IMR-90 (cell line): ENCODE measurements around the gene IRAK3.

ENCODE experiments used
- CEBPB ChIP-seq: IDR thresholded peaks from 2 replicates; pipeline ENCODE4 v1.6.1; 2012; ENCODE audit warnings: low read depth, low read length, improper control_type of control experiment
- CHD1 ChIP-seq: IDR thresholded peaks from 2 replicates; pipeline ENCODE4 v1.6.1; 2012; ENCODE audit warnings: low read depth, low read length, improper control_type of control experiment
- CTCF ChIP-seq: conservative IDR thresholded peaks from 2 replicates; pipeline ENCODE4 v1.5.1; 2012; ENCODE audit warnings: mild to moderate bottlenecking, low read depth, low read length, improper control_type of control experiment
- ELK1 ChIP-seq: fragments of 150-350 bp; IDR thresholded peaks from 2 replicates; pipeline ENCODE4 v1.6.1; 2016; ENCODE audit warnings: low read depth, mild to moderate bottlenecking, low read length, moderate library complexity, borderline replicate concordance
- FOS ChIP-seq: fragments of 150-350 bp; IDR thresholded peaks from 2 replicates; pipeline ENCODE4 v1.6.1; 2016; ENCODE audit warnings: low read depth, low read length
- MAFK ChIP-seq: IDR thresholded peaks from 2 replicates; pipeline ENCODE4 v1.6.1; 2012; ENCODE audit warnings: low read depth, low read length, improper control_type of control experiment
- MAZ ChIP-seq: IDR thresholded peaks from 2 replicates; pipeline ENCODE4 v1.6.1; 2012; ENCODE audit warnings: low read depth, mild to moderate bottlenecking, low read length, improper control_type of control experiment, moderate library complexity, borderline replicate concordance
- MXI1 ChIP-seq: IDR thresholded peaks from 2 replicates; pipeline ENCODE4 v1.6.1; 2012; ENCODE audit warnings: low read depth, mild to moderate bottlenecking, low read length, moderate library complexity, borderline replicate concordance
- POLR2A ChIP-seq: IDR thresholded peaks from 2 replicates; pipeline ENCODE4 v1.6.1; 2012; ENCODE audit warnings: mild to moderate bottlenecking, low read depth, low read length
- RAD21 ChIP-seq: IDR thresholded peaks from 2 replicates; pipeline ENCODE4 v1.6.1; 2012; ENCODE audit warnings: low read length, improper control_type of control experiment
- RCOR1 ChIP-seq: IDR thresholded peaks from 2 replicates; pipeline ENCODE4 v1.6.1; 2012; ENCODE audit warnings: mild to moderate bottlenecking, low read length, improper control_type of control experiment; ENCODE audit not compliant: insufficient replicate concordance
- USF2 ChIP-seq: fragments of 150-350 bp; IDR thresholded peaks from 2 replicates; pipeline ENCODE4 v1.6.1; 2017; ENCODE audit warnings: mild to moderate bottlenecking, antibody characterized with exemption, low read length, low read depth

DNA sequence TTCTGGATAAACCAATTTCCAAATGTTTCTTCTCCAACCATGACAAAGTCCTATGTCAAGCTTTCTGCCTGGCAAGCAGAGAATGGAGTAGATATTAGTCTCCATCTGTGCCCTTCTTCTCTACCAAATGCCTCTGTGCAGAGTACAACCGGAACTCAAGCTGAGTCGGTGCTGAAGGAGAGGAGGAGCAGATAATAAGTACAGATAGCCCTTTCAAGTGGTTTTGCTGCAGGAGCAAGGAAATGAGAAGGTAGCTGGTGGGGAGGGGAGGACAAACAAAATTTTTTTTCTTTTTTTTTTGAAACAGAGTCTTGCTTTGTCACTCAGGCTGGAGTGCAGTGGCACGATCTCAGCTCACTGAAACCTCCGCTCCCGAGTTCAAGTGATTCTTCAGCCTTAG lies 99.1 kb downstream of the IRAK3 start:
- no peak for TF ChIP-seq ELK1
- TF ChIP-seq POLR2A: no peak
- no peak for TF ChIP-seq CTCF
- TF ChIP-seq MAFK: no peak
- no peak for TF ChIP-seq USF2
- no peak for TF ChIP-seq CEBPB
- no peak for TF ChIP-seq FOS
- no peak for TF ChIP-seq MXI1
- TF ChIP-seq CHD1: no peak
- TF ChIP-seq RCOR1: no peak
- TF ChIP-seq RAD21: no peak
- no peak for TF ChIP-seq MAZ
